ENCODE results near the gene HBEGF.

DNA sequence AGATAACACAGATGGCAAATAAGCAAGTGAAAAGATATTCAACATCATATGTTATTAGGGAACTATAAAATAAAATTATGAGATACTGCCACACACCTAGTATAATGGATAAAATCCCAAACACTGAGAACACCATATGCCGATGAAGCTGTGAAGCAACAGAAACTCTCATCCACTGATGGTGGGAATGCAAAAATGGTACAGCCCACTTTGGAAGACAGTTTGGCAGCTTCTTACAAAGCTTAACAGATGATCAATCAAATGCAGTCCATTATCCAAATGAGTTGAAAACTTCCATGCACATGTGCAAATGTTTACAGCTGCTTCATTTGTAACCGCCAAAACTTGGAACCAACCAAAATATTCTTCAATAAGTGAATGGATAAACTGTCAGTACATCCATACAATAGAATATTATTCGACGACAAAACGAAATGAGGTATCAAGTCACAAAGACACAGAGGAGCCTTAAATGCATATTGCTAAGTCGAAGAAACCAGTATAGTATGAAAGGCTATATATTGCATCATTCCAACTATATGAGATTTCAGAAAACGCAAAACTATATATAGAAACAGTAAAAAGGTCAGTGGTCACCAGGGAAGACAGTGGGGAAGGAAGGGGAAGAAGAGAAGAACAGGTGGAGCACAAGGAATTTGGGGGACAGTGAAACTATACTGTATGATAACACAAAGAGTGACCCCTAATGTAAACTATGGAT lies 58.4 kb downstream of the HBEGF start:
- no peak for TF ChIP-seq CTCF (IDR thresholded peaks at IDR 0.05)
- no peak for TF ChIP-seq POLR2A (IDR thresholded peaks at IDR 0.05)
- TF ChIP-seq POLR2AphosphoS5 (IDR thresholded peaks at IDR 0.05), result no peak
